PC-9 (cell line): ENCODE data around the gene CDH10.

Source experiments
- EZH2 ChIP-seq: fragments of 200-600 bp; sonication (generic); IDR thresholded peaks from 2 replicates; pipeline ENCODE4 v1.8.0; 2017; ENCODE audit warnings: antibody characterized with exemption, low read depth
- TF ChIP-seq, protein P1 (sequence below): fragments of 200-600 bp; sonication (generic); conservative IDR thresholded peaks from 2 replicates; pipeline ENCODE4 v1.6.1; 2017; ENCODE audit warnings: mixed run types, antibody characterized with exemption, mild to moderate bottlenecking, moderate library complexity

- TF ChIP-seq, protein P1, sequence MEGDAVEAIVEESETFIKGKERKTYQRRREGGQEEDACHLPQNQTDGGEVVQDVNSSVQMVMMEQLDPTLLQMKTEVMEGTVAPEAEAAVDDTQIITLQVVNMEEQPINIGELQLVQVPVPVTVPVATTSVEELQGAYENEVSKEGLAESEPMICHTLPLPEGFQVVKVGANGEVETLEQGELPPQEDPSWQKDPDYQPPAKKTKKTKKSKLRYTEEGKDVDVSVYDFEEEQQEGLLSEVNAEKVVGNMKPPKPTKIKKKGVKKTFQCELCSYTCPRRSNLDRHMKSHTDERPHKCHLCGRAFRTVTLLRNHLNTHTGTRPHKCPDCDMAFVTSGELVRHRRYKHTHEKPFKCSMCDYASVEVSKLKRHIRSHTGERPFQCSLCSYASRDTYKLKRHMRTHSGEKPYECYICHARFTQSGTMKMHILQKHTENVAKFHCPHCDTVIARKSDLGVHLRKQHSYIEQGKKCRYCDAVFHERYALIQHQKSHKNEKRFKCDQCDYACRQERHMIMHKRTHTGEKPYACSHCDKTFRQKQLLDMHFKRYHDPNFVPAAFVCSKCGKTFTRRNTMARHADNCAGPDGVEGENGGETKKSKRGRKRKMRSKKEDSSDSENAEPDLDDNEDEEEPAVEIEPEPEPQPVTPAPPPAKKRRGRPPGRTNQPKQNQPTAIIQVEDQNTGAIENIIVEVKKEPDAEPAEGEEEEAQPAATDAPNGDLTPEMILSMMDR, result no peak
- no peak for TF ChIP-seq EZH2
These were observed 28.2 kb downstream of the CDH10 start for GRCh38 chr5:24616566-24616965.
